ENCODE data around the gene FAM83G.
"Not testable (repeated sequence)": the region's sequence is repeated elsewhere in the genome, so short reads cannot be mapped to it uniquely, and the experiment has no call there.

FAM83G gene

DNA sequence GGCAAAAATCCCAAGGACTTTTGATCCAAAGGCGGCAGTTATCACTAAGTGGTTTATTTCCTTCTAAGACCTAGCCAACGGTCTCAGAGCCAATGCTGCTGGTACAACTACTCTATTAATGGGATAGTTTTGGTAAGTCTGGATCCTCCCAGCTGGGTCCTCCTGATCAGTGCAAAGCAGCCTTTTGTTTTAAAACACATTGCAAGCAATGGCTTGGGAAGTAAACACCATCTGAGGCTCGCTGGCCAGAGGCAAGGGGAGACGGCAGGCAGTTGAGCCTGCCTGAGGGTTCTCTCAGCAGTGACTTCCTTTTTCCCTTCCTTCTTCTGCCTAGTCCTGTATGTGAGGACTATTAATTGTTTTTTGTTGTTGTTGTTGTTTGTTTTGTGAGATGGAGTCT, 54.2 kb downstream of the FAM83G start:
- no peak for DNase-seq

- DNase-seq: no peak
Observed at GRCh38 chr17:18949566-18949965, 55.0 kb downstream of the FAM83G start.

DNA sequence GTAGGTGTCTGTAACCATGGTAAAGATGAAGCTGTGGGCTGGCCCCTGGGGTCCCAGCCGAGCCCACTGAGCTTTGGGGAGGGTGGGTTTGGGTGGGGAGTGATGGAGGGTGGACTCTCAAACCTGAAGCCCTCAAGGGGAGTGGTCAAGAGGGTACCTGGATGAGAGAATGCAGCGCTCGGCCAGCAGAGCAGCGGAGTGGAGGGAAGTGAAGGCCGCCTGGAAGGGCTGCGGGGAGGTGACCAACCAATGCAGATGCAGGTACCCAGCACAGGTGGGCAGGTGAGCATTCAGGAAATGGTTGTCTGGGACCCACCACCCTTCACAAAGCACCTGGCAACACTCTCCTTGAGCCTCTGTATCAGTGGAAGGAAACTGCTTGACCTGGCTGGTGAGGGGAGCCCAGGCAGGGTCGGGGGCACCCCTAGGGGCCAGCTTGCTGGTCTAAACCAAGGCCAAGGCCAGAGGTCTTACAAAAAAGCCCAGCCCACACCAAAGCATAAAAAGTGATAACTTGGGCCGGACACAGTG, 56.0 kb downstream of the FAM83G start:
- no peak for DNase-seq

GRCh38 chr17:18947866-18948265, 56.7 kb downstream of the FAM83G start:
- no peak for DNase-seq

GRCh38 chr17:18946536-18946935, 58.0 kb downstream of the FAM83G start:
- DNase-seq: no peak

DNA sequence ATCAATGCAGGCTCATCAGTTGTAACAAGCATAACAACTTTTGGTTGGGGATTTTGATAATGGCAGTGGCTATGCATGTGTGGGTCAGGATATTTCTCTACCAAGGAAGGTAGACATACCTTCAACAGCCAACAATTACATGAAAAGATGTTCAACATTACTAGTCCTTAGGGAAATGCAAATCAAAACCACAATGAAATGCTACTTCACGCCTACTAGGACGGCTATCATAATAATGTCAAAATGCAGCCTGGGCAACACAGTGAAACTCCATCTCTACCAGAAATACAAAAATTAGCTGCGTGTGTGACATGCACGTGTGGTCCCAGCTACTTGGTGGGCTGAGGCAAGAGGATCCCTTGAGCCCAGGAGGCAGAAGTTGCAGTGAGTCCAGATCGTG, 59.9 kb downstream of the FAM83G start:
- no peak for DNase-seq

DNA sequence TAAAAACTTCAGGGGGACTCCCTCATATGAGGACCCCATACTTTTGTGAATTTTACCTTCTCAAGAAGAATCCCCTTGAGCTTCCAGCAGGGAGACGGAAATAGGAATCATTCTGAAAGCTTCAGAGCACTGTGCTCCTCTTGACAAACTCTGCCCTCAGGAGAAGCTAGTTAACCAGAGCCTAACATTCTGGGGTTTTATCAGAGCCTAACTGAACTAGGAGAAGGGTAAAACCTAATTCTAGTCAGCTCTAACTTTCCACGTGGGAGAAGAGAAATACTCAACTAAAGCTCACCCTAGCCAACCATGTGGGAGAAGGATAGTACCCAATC, 65.9 kb downstream of the FAM83G start:
- no peak for DNase-seq

- DNase-seq: no peak
Observed at GRCh38 chr17:18937981-18938691, 66.4 kb downstream of the FAM83G start.

DNA sequence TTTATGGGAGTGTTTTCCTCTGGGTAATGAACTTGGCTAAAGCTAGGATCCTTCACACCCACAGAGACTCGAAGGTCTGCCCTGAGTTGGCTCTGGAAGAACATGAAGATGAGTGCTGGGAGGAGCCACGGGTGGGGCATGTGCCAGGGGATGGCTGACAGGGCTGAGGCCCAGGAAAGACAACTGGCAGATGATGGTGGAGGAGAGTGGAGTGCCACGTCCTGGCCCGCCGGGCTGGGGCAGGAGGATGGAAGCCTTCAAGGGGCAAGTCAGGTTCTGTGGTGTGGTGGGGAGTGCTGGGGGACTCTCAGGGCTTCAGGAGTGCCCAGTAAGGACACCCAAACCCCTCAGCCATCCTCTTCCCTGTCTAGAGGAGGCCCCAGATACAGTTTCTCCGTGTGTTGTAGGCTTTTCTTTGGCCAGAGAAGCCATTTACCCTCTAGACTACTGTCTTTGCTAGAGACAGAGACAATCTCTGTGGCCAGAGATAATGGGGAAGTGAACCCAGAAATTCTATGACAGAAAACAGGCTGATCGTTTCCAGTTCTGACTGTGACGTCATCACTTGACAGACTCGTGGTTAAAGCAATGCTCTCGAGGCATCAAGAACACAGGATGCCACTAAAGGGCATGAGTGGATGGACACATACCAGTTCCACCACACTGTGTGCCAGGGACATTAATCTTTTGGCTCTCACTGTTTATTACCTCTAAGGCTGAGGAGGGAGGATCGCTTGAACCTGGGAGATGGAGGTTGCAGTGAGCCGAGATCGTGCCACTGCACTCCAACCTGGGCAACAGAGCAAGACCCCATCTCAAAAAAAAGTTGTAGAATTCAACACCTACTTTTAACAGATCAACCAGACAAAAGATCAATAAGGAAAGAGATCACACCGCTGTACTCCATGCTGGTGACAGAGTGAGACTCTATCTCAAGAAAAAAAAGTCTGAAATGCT, 71.2 kb downstream of the FAM83G start:
- DNase-seq: no peak

DNA sequence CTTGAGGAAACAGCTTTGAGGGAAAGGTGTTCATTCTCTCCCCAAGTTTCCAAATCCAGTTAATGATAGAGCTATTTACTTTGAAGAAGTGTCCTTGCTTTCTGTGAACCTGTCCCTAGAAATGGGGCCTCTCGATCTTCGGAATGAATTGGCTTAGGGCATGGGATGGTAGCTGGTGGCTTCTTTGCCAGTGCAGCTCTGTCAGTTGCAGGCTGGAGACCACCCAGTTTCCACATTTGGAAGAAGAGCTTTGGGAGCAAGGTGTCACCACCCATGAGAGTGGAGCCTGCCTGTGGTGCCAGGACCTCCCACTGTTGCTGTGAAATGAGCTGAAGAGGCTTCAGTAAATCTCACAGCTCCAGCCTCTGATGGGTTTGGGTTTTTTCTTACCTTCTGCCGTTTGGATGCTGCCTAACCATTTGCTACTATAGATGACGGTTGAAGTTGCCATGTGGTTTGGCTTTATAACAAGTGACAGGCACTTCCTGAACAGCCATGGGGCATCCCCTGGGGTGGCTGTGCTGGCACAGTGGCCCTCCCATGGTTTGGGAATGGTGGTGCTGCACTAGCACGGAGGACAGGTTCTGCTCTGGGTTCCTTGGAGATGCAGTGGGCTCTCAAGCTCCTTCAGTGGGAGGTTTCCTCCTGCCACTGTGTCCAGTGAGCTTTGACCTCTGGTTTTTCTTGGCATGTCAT, 72.1 kb downstream of the FAM83G start:
- DNase-seq: no peak

GRCh38 chr17:18928628-18929125, 75.9 kb downstream of the FAM83G start:
- DNase-seq: no peak

- no peak for DNase-seq
Observed at GRCh38 chr17:18925187-18925586, 79.4 kb downstream of the FAM83G start.

DNA sequence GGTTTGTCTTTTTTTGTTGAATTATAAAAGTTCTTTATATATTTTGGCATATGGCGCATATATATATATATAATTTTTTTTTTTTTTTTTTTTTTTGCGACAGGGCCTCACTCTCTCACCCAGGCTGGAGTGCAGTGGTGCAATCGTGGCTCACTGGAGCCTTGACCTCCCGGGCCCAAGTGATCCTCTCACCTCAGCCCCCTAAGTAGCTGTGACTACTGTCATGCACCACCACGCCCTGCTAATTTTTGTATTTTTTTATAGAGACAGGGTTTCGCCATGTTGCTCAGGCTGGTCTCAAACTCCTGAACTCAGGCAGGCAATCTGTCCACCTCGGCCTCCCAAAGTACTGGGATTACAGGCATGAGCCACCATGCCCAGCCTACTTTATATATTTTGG, 82.0 kb downstream of the FAM83G start:
- not testable (repeated sequence) for DNase-seq

DNA sequence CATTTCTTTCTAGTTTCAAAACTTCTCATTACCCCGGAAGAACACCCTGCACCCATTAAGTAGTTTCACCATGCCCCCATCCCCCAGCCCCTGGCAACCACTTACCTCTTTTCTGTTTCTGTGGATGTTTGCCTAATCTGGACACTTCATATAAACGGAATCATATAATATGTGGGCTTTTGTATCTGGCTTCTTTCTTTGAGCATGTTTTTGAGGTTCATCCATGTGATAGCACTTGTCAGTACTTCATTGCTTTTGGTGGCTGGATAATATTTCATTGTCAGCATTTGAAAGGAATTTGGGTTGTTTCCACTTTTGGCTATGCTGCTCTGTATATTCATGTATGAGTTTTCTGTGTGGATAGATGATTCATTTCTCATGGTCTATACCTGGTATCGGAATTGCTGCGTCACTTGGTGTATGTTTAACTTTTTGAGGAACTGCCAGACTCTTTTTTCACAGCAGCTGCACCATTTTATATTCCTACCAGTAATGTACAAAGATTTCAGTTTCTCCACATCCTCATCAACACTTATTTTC, 82.6 kb downstream of the FAM83G start:
- no peak for DNase-seq

DNA sequence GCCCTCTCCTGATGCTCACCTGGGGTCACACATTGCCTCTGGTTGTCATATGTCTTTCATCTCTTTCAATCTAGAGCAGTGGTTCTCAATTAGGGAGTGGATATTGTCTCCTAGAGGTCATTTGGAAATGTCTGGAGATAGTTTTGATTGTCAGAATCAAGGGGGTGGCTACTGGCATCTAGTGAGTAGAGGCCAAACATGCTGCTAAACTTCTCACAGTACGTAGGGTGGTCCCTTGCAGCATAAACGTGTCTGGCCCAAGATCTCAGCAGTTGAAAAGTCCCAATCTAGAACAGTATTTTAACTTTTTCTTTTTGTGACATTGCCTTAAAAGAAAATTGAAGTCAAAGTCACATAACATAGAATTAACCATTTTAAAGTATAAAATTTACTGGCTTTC, 83.1 kb downstream of the FAM83G start:
- no peak for DNase-seq

- DNase-seq: no peak
Observed at GRCh38 chr17:18920911-18921441, 83.6 kb downstream of the FAM83G start.

DNA sequence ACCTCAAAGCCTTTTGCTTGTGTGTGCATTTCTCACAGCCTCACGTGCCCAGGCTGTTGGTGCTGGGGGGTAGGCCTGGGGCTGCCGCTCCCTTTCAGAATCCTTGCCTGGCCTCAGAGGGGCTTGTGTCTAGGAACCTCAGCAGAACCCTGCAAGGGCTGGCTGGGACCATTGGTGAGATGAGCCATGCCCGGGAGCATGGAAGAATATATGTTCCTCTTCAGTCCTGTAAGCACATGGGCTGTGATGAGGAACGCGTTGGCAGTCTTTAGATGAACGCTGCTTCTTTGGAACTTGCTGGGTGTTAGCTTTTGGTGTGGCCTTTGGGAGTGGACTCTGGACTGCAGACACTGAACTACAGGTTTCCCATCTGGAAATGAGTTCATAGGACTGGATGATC, 84.6 kb downstream of the FAM83G start:
- no peak for DNase-seq
